HCT116 (cell line): Measurements from ENCODE around the gene CXorf38. TPM values are rescaled to one million over a fixed set of nuclear protein-coding genes. Genes with fewer than 3 reads are reported as not detected.

Source experiments
- ATAC-seq: fragments of 200-7000 bp; cut with Tn5 transposase; 2 replicates; pipeline ENCODE4 v1.9.1; 2020; ENCODE audit warnings: mild to moderate bottlenecking, moderate library complexity
- BruUV-seq: library from RNA; stranded (reverse); fragments of 400-500 nt; replicated peaks from 2 replicates; lab custom pipeline; 2021; lab: Mats Ljungman, UMichigan
- CTCF ChIA-PET: fragments of 300-600 bp; sonication (Branson Sonifier 250); formaldehyde crosslinking; loops from one replicate; lab custom pipeline; 2021; ENCODE audit warnings: antibody characterized with exemption; lab: Charles Lee
- POLR2A ChIA-PET: fragments of 300-600, 350-600 bp; sonication (Branson Sonifier 250); formaldehyde crosslinking; loops from one replicate; lab custom pipeline; 2021; ENCODE audit warnings: antibody characterized with exemption; lab: Charles Lee
- RAD21 ChIA-PET, 2 experiments: fragments of 300-600 bp; sonication (Branson Sonifier 250); formaldehyde crosslinking; loops; one replicate each; lab custom pipeline; 2023; ENCODE audit warnings: low total read pairs in 2 of 2; ENCODE audit not compliant: uncharacterized antibody in 2 of 2, unreplicated experiment in 2 of 2, low non-redundant PET in 1 of 2; lab: Charles Lee
- DNase-seq: peaks from one replicate; pipeline ENCODE4 v3.0.0-alpha.2; 2010; ENCODE audit warnings: low read depth, low spot score
- H2AFZ ChIP-seq: fragments of 200-600 bp; shearing (Covaris generic), sonication (generic); 2 replicates; pipeline ENCODE4 v1.6.1; 2017; ENCODE audit warnings: low read depth, mixed run types, mixed read lengths, antibody characterized with exemption, low read length; ENCODE audit not compliant: poor library complexity, severe bottlenecking
- H3K27ac ChIP-seq: 2 replicates; pipeline ENCODE4 v1.5.1; 2012; ENCODE audit warnings: low read depth, low read length
- H3K27me3 ChIP-seq: fragments of 200-600 bp; sonication (generic); 2 replicates; pipeline ENCODE4 v1.6.1; 2016; ENCODE audit warnings: mixed run types, low read length, mixed read lengths; ENCODE audit not compliant: insufficient read depth
- H3K36me3 ChIP-seq, 2 experiments: fragments of 200-500 bp in 1 of 2; fragments of 200-600 bp in 1 of 2; sonication (Bioruptor generic) in 1 of 2; sonication (generic) in 1 of 2; 2 replicates each; pipeline versions ENCODE4 v1.5.1 to v1.6.1; 2014 to 2016; ENCODE audit warnings: low read length in 2 of 2, inconsistent platforms in 1 of 2, mixed read lengths in 1 of 2, mixed run types in 1 of 2; ENCODE audit not compliant: insufficient read depth in 2 of 2, control insufficient read depth in 1 of 2
- H3K4me1 ChIP-seq, 2 experiments: fragments of 200-600 bp in 1 of 2; sonication (generic) in 1 of 2; 2 replicates each; pipeline versions ENCODE4 v1.5.1 to v1.6.1; 2012 to 2017; ENCODE audit warnings: low read length in 2 of 2, inconsistent platforms in 1 of 2, mild to moderate bottlenecking in 1 of 2, mixed read lengths in 1 of 2, mixed run types in 1 of 2, moderate library complexity in 1 of 2; ENCODE audit not compliant: insufficient read depth in 2 of 2, control insufficient read depth in 1 of 2
- H3K4me2 ChIP-seq: fragments of 200-600 bp; sonication (generic); 2 replicates; pipeline ENCODE4 v1.6.1; 2017; ENCODE audit warnings: mixed run types, low read length, mixed read lengths
- H3K4me3 ChIP-seq, 2 experiments: fragments of 200-600 bp in 1 of 2; sonication (generic) in 1 of 2; replicated peaks in 1 of 2; 2 replicates each; pipeline ENCODE4 v1.5.1; 2011 to 2016; ENCODE audit warnings: low read length in 2 of 2, control low read depth in 1 of 2, low read depth in 1 of 2, mild to moderate bottlenecking in 1 of 2, mixed read lengths in 1 of 2, mixed run types in 1 of 2
- H3K79me2 ChIP-seq: fragments of 200-600 bp; sonication (generic); 2 replicates; pipeline ENCODE4 v1.6.1; 2017; ENCODE audit warnings: mild to moderate bottlenecking, mixed run types, low read length, moderate library complexity, mixed read lengths; ENCODE audit not compliant: insufficient read depth
- H3K9ac ChIP-seq: fragments of 200-600 bp; sonication (generic); 2 replicates; pipeline ENCODE4 v1.6.1; 2016; ENCODE audit warnings: low read length, mixed read lengths
- H3K9me2 ChIP-seq: fragments of 200-600 bp; sonication (generic), shearing (Covaris generic); 2 replicates; pipeline ENCODE4 v1.6.1; 2017; ENCODE audit warnings: mixed run types, mild to moderate bottlenecking, moderate library complexity; ENCODE audit not compliant: insufficient read depth
- H3K9me3 ChIP-seq, 2 experiments: fragments of 200-500 bp in 1 of 2; fragments of 200-600 bp in 1 of 2; sonication (Bioruptor generic) in 1 of 2; sonication (generic) in 1 of 2; 2 replicates each; pipeline ENCODE4 v1.6.1; 2014 to 2017; ENCODE audit warnings: low read length in 2 of 2, mixed read lengths in 2 of 2, inconsistent platforms in 1 of 2, low read depth in 1 of 2, mild to moderate bottlenecking in 1 of 2, mixed run types in 1 of 2, moderate library complexity in 1 of 2; ENCODE audit not compliant: control insufficient read depth in 1 of 2, insufficient read depth in 1 of 2
- H4K20me1 ChIP-seq: fragments of 200-600 bp; sonication (generic), shearing (Covaris generic); 2 replicates; pipeline ENCODE4 v1.6.1; 2017; ENCODE audit warnings: mixed run types, mild to moderate bottlenecking, moderate library complexity; ENCODE audit not compliant: insufficient read depth
- CBX3 ChIP-seq: IDR thresholded peaks from 2 replicates; pipeline ENCODE4 v1.6.1; 2012; ENCODE audit warnings: low read depth
- CEBPB ChIP-seq: IDR thresholded peaks from 2 replicates; pipeline ENCODE4 v1.6.1; 2012; ENCODE audit warnings: low read depth
- ELF1 ChIP-seq: IDR thresholded peaks from 2 replicates; pipeline ENCODE4 v1.6.1; 2012; ENCODE audit warnings: low read depth, borderline replicate concordance
- POLR2A ChIP-seq: IDR thresholded peaks from 2 replicates; pipeline ENCODE4 v1.7.0; 2011; ENCODE audit warnings: borderline replicate concordance; ENCODE audit not compliant: insufficient read depth, insufficient read length; ENCODE audit errors: extremely low read depth
- POLR2AphosphoS5 ChIP-seq: IDR thresholded peaks from 2 replicates; pipeline ENCODE4 v1.6.1; 2011; ENCODE audit warnings: mild to moderate bottlenecking, low read depth, low read length, moderate library complexity
- RAD21 ChIP-seq: IDR thresholded peaks from 2 replicates; pipeline ENCODE4 v1.6.1; 2012; ENCODE audit warnings: low read depth, mild to moderate bottlenecking
- SIN3A ChIP-seq: IDR thresholded peaks from 2 replicates; pipeline ENCODE4 v1.6.1; 2012; ENCODE audit warnings: low read depth
- ZFX ChIP-seq: fragments of 450-650 bp; IDR thresholded peaks from 2 replicates; pipeline ENCODE4 v1.6.1; 2017
- ZNF274 ChIP-seq: fragments of 200-500 bp; sonication (Bioruptor generic); IDR thresholded peaks from 2 replicates; pipeline ENCODE4 v1.6.1; 2014; ENCODE audit warnings: mild to moderate bottlenecking, low read depth, low read length, inconsistent platforms
- intact Hi-C: fragments of 100-400 bp; cut with micrococcal nuclease; formaldehyde crosslinking; loops from 2 replicates; pipeline ENCODE4 v1.10.0; 2022
- total RNA-seq: library from RNA; stranded (reverse); gene quantifications from one replicate; pipeline ENCODE4 v1.2.1, GENCODE V29; 2021; ENCODE audit not compliant: unreplicated experiment
- TF ChIP-seq, protein P1 (sequence below): IDR thresholded peaks from 2 replicates; pipeline ENCODE4 v1.6.1; 2011; ENCODE audit warnings: mild to moderate bottlenecking, low read length, moderate library complexity; ENCODE audit not compliant: insufficient replicate concordance; ENCODE audit errors: extremely low read depth
- TF ChIP-seq, protein P2 (sequence below): IDR thresholded peaks from 2 replicates; pipeline ENCODE4 v1.6.1; 2012
- TF ChIP-seq, protein P3 (sequence below), 3 experiments: fragments of 200-600 bp in 1 of 3; sonication (generic) in 1 of 3; IDR thresholded peaks in 2 of 3; conservative IDR thresholded peaks in 1 of 3; 2 replicates each; pipeline ENCODE4 v1.5.1; 2012 to 2017; ENCODE audit warnings: low read depth in 2 of 3, low read length in 2 of 3, antibody characterized with exemption in 1 of 3, borderline replicate concordance in 1 of 3, control low read depth in 1 of 3, mild to moderate bottlenecking in 1 of 3, mixed read lengths in 1 of 3, mixed run types in 1 of 3, moderate library complexity in 1 of 3; ENCODE audit not compliant: insufficient read depth in 1 of 3
- TF ChIP-seq, protein P4 (sequence below): IDR thresholded peaks from 2 replicates; pipeline ENCODE4 v1.6.1; 2012; ENCODE audit warnings: low read depth
- TF ChIP-seq, protein P5 (sequence below): IDR thresholded peaks from 2 replicates; pipeline ENCODE4 v1.6.1; 2012

Gene CXorf38
- total RNA-seq, 1 experiment from 2014 or later: 11.5 TPM

DNA sequence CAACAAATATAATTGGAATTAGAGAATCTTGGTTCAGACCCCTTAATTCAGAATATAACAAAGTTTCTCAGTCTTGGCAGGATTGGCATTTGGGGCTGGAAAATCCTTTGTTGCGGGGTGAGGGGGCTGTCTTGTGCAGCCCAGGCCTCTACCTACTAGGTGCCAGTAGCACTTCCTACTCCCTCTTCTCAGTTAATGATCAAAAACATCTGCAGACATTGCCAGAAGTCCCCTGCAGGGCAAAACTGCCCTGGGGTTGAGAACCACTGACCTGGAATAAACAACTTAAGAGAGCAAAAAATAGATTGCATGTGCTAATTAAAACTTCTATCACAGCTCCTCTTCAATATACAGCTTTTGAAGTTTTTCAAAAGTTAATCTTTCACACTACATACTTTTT, 36.7 kb upstream of the CXorf38 start:
- no peak overlapping the region for H2AFZ ChIP-seq
- H3K9ac ChIP-seq: no peak overlapping the region
- H3K27me3 ChIP-seq: no peaks in the 10 kb centered on the region
- ChIA-PET CTCF (no interaction called here), POLR2A (no interaction called here), RAD21 (no interaction called here)
- H3K4me1 ChIP-seq: no peaks in the 10 kb centered on the region
- no peaks in the 10 kb centered on the region for H3K9me2 ChIP-seq
- no peaks in the 10 kb centered on the region; the same call in 1 of the 2 replicates for H4K20me1 ChIP-seq
- H3K36me3 ChIP-seq: peaks cover 4 to 11% of the 10 kb centered on the region in 2 experiments; a peak in 2 of 4 replicates
- H3K4me2 ChIP-seq: no peak overlapping the region
- no peak for DNase-seq
- ATAC-seq: no peak
- TF ChIP-seq RAD21 (no peak), CEBPB (no peak), ELF1 (no peak), ZFX (no peak), CBX3 (no peak), ZNF274 (no peak), SIN3A (no peak), POLR2A (no peak), POLR2AphosphoS5 (no peak)
- TF ChIP-seq, protein P1, sequence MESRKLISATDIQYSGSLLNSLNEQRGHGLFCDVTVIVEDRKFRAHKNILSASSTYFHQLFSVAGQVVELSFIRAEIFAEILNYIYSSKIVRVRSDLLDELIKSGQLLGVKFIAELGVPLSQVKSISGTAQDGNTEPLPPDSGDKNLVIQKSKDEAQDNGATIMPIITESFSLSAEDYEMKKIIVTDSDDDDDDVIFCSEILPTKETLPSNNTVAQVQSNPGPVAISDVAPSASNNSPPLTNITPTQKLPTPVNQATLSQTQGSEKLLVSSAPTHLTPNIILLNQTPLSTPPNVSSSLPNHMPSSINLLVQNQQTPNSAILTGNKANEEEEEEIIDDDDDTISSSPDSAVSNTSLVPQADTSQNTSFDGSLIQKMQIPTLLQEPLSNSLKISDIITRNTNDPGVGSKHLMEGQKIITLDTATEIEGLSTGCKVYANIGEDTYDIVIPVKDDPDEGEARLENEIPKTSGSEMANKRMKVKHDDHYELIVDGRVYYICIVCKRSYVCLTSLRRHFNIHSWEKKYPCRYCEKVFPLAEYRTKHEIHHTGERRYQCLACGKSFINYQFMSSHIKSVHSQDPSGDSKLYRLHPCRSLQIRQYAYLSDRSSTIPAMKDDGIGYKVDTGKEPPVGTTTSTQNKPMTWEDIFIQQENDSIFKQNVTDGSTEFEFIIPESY: no peak
- TF ChIP-seq, protein P2, sequence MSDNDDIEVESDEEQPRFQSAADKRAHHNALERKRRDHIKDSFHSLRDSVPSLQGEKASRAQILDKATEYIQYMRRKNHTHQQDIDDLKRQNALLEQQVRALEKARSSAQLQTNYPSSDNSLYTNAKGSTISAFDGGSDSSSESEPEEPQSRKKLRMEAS: no peak
- TF ChIP-seq, protein P3, sequence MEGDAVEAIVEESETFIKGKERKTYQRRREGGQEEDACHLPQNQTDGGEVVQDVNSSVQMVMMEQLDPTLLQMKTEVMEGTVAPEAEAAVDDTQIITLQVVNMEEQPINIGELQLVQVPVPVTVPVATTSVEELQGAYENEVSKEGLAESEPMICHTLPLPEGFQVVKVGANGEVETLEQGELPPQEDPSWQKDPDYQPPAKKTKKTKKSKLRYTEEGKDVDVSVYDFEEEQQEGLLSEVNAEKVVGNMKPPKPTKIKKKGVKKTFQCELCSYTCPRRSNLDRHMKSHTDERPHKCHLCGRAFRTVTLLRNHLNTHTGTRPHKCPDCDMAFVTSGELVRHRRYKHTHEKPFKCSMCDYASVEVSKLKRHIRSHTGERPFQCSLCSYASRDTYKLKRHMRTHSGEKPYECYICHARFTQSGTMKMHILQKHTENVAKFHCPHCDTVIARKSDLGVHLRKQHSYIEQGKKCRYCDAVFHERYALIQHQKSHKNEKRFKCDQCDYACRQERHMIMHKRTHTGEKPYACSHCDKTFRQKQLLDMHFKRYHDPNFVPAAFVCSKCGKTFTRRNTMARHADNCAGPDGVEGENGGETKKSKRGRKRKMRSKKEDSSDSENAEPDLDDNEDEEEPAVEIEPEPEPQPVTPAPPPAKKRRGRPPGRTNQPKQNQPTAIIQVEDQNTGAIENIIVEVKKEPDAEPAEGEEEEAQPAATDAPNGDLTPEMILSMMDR (IDR thresholded peaks at IDR 0.05 in 2 of 3, conservative IDR thresholded peaks at IDR 0.05 in 1 of 3; ENCODE audit: borderline replicate concordance in 1 of 3, insufficient read depth in 1 of 3, low read depth in 2 of 3, low read length in 2 of 3): no peak
- TF ChIP-seq, protein P4, sequence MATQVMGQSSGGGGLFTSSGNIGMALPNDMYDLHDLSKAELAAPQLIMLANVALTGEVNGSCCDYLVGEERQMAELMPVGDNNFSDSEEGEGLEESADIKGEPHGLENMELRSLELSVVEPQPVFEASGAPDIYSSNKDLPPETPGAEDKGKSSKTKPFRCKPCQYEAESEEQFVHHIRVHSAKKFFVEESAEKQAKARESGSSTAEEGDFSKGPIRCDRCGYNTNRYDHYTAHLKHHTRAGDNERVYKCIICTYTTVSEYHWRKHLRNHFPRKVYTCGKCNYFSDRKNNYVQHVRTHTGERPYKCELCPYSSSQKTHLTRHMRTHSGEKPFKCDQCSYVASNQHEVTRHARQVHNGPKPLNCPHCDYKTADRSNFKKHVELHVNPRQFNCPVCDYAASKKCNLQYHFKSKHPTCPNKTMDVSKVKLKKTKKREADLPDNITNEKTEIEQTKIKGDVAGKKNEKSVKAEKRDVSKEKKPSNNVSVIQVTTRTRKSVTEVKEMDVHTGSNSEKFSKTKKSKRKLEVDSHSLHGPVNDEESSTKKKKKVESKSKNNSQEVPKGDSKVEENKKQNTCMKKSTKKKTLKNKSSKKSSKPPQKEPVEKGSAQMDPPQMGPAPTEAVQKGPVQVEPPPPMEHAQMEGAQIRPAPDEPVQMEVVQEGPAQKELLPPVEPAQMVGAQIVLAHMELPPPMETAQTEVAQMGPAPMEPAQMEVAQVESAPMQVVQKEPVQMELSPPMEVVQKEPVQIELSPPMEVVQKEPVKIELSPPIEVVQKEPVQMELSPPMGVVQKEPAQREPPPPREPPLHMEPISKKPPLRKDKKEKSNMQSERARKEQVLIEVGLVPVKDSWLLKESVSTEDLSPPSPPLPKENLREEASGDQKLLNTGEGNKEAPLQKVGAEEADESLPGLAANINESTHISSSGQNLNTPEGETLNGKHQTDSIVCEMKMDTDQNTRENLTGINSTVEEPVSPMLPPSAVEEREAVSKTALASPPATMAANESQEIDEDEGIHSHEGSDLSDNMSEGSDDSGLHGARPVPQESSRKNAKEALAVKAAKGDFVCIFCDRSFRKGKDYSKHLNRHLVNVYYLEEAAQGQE: no peak
- TF ChIP-seq, protein P5, sequence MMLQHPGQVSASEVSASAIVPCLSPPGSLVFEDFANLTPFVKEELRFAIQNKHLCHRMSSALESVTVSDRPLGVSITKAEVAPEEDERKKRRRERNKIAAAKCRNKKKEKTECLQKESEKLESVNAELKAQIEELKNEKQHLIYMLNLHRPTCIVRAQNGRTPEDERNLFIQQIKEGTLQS: no peak
- no peak overlapping the region for H3K4me3 ChIP-seq
- no peak overlapping the region for H3K27ac ChIP-seq
- H3K9me3 ChIP-seq: no peaks in the 10 kb centered on the region
- no TSS peak for BruUV-seq
- intact Hi-C loops: no loop called here
- no peaks in the 10 kb centered on the region for H3K79me2 ChIP-seq
